ENCODE results near the gene BABAM2.

The BABAM2 gene

DNA sequence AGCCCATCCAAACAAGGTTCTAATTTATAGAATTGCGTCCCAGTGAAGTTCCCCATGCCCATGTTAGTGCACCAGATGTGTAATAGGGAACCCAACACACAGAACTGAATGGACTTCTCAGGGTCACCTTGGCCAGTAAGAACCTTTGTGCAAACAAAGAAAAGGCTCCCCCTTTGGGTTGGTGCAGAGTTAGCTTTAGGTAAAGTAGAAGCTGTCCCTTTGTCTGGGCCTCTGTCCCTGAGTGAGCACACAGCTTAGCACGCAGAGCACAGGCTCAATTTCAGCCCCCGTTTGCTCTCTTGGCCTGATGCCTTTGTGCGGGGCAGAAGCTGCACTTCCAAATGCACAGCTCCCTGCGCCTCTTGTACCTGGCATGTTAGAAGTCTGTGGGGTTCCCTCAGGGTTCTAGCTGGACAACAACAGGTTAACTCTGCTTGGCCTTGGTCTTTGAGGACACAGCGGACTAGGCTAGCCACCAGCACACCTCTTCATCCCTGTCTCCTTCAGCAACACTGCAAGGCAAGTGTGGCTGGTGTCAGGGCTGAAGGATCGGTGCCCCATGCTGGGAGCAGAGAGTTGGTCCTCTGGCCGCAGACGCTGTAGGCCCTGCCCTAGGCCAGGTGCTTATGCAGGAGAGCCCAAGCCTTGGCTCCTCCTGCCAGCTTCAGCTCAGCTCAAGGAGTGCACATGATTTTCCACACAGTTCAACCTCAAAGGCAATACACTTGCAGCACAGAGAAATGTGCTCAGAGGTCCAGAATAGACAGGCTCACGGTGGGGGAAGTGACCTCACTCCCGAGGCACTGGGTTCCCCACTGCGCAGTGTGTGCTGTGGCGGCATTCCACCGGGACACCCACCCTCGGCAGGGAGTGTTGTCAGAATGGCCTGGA is 428.8 kb downstream of the BABAM2 start:
- TF ChIP-seq EZH2phosphoT487 (conservative IDR thresholded peaks at IDR 0.05; ENCODE audit: low read length) (no peak), CTCF (IDR thresholded peaks at IDR 0.05; ENCODE audit: insufficient read depth, low read length, poor library complexity, severe bottlenecking) (no peak)
- Histone ChIP-seq H3K9me3 (ENCODE audit: insufficient read depth, low read length) (no peaks in the 10 kb centered on the region), H3K27me3 (ENCODE audit: low read length) (no peaks in the 10 kb centered on the region), H4K20me1 (ENCODE audit: low read depth, low read length) (no peaks in the 10 kb centered on the region), H3F3A (ENCODE audit: insufficient read depth) (no peaks in the 10 kb centered on the region), H3K9ac (ENCODE audit: low read length) (no peak overlapping the region), H3K79me2 (ENCODE audit: insufficient read depth, low read length) (no peaks in the 10 kb centered on the region), H3K4me2 (ENCODE audit: low read depth, low read length, poor library complexity, severe bottlenecking) (no peak overlapping the region), H3K9me2 (replicated peaks; ENCODE audit: insufficient read depth, low read length) (no peaks in the 10 kb centered on the region), H3K4me3 (ENCODE audit: insufficient read depth, low read length, poor library complexity, severe bottlenecking) (no peak overlapping the region), H3K27ac (ENCODE audit: low read depth, low read length) (no peak overlapping the region), H2AFZ (ENCODE audit: low read depth, low read length, severe bottlenecking) (no peak overlapping the region), H3K36me3 (ENCODE audit: low read length) (no peaks in the 10 kb centered on the region)

DNA sequence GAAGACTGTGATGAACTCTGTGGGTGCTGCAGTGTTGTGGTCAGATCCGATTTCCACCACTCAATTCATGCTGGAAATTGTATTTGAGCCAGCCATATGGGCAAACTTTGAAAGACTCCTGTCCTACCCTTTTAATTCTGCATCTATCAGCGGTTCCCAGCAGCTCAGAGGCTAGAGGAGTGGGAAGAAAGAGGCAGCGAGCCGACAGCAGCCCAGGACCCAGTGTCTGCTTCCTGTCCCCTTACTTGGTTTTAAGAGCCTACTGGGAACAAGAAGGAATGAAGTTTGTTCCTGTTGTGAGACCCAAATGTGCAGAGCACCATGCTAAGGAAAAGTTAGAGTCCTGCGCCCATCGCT is 429.5 kb downstream of the BABAM2 start:
- Histone ChIP-seq H3K4me3 (ENCODE audit: insufficient read depth, low read length, poor library complexity, severe bottlenecking) (no peak overlapping the region), H3K27me3 (ENCODE audit: low read length) (no peaks in the 10 kb centered on the region), H3K9me2 (replicated peaks; ENCODE audit: insufficient read depth, low read length) (no peaks in the 10 kb centered on the region), H3K36me3 (ENCODE audit: low read length) (no peaks in the 10 kb centered on the region), H3F3A (ENCODE audit: insufficient read depth) (no peaks in the 10 kb centered on the region), H3K9me3 (ENCODE audit: insufficient read depth, low read length) (no peaks in the 10 kb centered on the region), H3K9ac (ENCODE audit: low read length) (no peak overlapping the region), H4K20me1 (ENCODE audit: low read depth, low read length) (no peaks in the 10 kb centered on the region), H3K79me2 (ENCODE audit: insufficient read depth, low read length) (no peaks in the 10 kb centered on the region), H3K27ac (ENCODE audit: low read depth, low read length) (no peak overlapping the region), H2AFZ (ENCODE audit: low read depth, low read length, severe bottlenecking) (no peak overlapping the region), H3K4me2 (ENCODE audit: low read depth, low read length, poor library complexity, severe bottlenecking) (no peak overlapping the region)
- TF ChIP-seq CTCF (IDR thresholded peaks at IDR 0.05; ENCODE audit: insufficient read depth, low read length, poor library complexity, severe bottlenecking): no peak
- no peak for TF ChIP-seq EZH2phosphoT487 (conservative IDR thresholded peaks at IDR 0.05; ENCODE audit: low read length)

- Histone ChIP-seq H3K27ac (ENCODE audit: low read depth, low read length) (no peak overlapping the region), H4K20me1 (ENCODE audit: low read depth, low read length) (no peaks in the 10 kb centered on the region), H3F3A (ENCODE audit: insufficient read depth) (no peaks in the 10 kb centered on the region), H3K4me3 (ENCODE audit: insufficient read depth, low read length, poor library complexity, severe bottlenecking) (no peak overlapping the region), H3K9ac (ENCODE audit: low read length) (no peak overlapping the region), H3K4me2 (ENCODE audit: low read depth, low read length, poor library complexity, severe bottlenecking) (no peak overlapping the region), H3K9me3 (ENCODE audit: insufficient read depth, low read length) (no peaks in the 10 kb centered on the region), H3K36me3 (ENCODE audit: low read length) (no peaks in the 10 kb centered on the region), H2AFZ (ENCODE audit: low read depth, low read length, severe bottlenecking) (no peak overlapping the region), H3K9me2 (replicated peaks; ENCODE audit: insufficient read depth, low read length) (no peaks in the 10 kb centered on the region), H3K27me3 (ENCODE audit: low read length) (no peaks in the 10 kb centered on the region), H3K79me2 (ENCODE audit: insufficient read depth, low read length) (no peaks in the 10 kb centered on the region)
- TF ChIP-seq CTCF (IDR thresholded peaks at IDR 0.05; ENCODE audit: insufficient read depth, low read length, poor library complexity, severe bottlenecking) (no peak), EZH2phosphoT487 (conservative IDR thresholded peaks at IDR 0.05; ENCODE audit: low read length) (no peak)
Measured at GRCh38 chr2:28320371-28320770, 429.8 kb downstream of the BABAM2 start.

All from SU-DHL-6 (cell line).